ENCODE results near the gene EFNA2.

The EFNA2 gene

DNA sequence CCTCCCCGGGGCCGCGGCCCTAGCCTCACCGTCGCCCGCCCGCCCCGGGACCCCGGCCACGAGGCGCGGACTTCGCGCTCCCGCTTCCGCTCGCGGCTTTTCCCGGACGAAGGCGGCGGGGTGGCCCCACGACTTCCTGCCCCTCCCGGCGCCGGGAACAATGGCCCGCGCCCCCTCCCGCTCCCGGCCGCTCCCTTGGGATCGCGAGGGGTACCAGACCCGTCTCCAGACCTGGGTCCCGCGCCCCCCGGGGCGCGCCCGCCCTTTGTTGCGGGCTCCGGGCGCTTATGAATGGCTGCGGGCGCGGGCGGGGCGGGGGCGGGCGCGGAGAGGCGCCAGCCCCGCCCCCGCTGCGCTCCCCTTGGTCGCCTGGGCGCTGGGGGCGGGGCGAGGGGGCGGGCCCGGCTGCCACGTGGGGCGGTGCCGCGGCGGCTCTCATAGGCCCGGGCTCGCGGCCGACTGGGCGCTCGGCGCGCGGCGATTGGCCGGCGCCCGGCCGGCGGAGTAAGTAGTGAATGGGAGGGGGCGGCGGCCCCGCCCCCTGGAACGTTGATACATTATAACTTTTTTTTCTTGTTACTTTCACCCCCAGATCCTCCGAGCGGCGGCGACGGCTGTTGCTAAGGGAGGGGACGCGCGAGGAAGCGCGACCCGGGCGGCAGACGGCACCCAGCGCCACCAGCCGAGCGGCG, 36.2 kb upstream of the EFNA2 start:
- peak; percentile 94 to 95 for DNase-seq (ENCODE audit: low read depth in 2 of 2)

DNA sequence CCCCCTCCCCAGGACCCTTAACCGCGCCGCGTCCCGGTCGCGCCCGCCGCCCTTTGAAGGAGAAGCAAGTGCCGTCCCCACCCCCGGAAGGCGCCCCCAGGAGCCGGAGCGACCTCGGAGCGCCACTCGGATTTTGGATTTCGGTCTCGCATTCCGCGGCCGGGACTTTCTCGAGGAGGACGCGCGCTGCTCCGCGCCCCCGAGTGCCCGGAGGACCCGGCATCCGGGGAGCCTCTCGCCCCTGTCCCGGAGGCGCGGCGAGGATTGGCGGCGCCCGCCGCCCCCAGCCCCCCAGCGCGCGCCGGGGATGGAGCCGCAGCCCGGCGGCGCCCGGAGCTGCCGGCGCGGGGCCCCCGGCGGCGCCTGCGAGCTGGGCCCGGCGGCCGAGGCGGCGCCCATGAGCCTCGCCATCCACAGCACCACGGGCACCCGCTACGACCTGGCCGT, 35.7 kb upstream of the EFNA2 start:
- no peak for DNase-seq (ENCODE audit: low read depth in 2 of 2)

- no peak for DNase-seq (ENCODE audit: low read depth in 2 of 2)
These were observed 35.0 kb upstream of the EFNA2 start for GRCh38 chr19:1250437-1251260.

- no peak for DNase-seq (ENCODE audit: low read depth in 2 of 2)
These were observed 34.1 kb upstream of the EFNA2 start for GRCh38 chr19:1251330-1252220.

DNA sequence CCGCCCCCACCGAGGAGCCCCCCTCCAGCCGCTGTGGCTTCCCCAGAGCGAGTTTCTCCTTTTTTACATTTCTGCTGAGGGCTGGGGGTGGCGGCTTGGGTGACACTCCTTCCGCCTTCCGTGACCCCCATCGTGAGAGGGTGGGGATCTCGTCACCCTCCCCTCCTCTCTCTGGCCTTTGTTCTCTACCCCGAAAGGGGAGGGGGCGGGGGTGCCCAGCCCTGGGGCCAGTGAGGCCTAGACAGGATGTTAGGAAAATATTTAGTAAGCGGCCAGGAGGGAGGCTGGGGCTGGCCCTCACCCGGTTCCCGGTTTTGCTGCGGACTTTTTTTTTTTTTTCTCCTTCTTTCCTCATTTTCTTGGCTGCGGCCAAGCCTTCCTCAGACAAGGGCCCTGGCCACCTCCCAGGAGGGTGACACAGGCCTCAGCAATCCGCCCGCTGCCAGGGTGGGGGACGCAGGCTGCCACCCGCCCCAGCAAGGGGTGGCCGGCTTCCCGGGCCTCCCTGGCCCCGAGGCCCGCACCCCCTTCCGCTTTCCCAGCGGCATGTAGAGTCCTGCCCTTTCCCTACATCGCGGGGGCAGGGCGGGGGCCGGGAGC, 33.4 kb upstream of the EFNA2 start:
- DNase-seq (ENCODE audit: low read depth in 2 of 2) = peak; percentile 75 to 78

DNA sequence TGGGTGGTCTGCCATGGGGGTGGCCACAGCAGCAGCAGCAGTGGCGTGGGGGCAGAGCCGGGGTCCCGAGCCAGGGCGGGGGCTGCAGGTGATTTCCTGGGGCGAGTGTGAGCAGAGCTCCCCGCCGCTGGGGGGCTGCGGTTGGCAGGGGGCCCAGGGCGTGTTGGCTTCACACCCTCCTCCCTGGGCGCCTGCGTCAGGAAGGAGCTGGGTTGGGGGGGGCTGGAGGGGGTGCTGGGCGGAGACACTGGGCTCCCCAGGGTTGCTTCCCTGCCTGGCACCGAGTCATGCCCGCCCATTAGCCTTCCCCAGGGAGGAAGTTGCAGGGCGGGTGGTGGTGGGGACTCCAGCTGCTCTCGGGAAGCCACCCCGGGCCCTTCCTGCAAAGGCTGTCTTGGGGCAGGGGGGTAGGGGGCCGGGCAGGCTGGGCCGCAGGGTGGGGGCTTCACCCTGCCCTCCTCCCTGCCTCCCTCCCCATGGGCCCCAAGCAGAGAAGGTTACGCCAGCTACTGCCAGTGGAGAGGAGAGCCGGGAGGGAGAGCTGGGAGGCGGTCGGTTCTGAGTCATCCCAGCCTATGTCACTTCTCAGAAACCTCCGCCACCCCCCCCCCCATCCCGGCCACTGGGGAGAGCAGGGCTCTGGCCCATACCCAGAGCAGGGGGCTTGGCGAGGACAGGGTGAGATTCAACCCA, 32.7 kb upstream of the EFNA2 start:
- DNase-seq (ENCODE audit: low read depth in 2 of 2) = peak; percentile 92 to 96

- peak in 1 of 2 experiments; percentile 44 for DNase-seq (ENCODE audit: low read depth in 2 of 2)
These were observed 32.1 kb upstream of the EFNA2 start for GRCh38 chr19:1253514-1254080.

- DNase-seq (ENCODE audit: low read depth in 2 of 2) = no peak
These were observed 31.6 kb upstream of the EFNA2 start for GRCh38 chr19:1254081-1254527.

- DNase-seq (ENCODE audit: low read depth in 2 of 2) = no peak
These were observed 31.0 kb upstream of the EFNA2 start for GRCh38 chr19:1254530-1255185.

DNA sequence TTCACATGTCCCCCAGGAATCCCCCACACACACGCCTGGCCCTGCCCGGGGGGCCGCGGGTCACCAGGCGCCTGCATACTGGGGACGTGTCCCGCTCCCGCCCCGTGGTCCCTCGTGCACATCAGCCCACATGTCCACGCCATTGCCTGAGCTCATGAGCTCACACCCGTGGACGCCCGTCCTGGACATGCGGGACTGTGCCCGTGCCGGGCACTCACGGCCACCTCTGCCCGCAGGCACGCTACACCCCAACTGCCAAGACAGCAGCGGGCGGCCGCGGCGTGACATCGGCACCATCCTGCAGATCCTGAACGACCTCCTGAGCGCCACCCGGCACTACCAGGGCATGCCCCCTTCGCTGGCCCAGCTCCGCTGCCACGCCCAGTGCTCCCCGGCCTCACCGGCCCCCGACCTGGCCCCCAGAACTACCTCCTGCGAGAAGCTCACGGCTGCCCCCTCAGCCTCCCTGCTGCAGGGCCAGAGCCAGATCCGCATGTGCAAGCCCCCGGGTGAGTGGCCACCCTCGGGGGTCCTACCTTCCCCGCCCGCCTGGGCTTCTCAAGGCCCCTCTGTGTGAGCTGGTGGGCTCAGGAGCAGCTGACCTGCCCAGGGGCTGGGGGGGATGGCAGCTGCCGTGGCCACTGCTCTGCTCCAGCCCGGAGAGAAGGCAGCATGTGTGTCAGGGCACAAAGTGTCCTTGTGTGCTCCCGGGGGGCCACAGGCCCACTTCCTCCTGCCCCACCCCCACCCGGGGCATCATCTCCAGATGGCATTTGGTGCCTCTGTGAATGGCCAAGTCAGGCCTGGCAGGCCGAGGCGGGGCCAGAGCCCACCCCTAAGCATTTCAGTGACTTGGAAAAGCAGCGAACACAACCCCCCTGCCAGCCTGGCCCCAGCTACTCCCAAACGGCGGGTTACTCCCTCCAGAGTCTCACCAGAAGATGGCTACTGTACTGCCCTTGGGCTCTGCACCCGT, 30.2 kb upstream of the EFNA2 start:
- DNase-seq (ENCODE audit: low read depth in 2 of 2) = no peak

- no peak for DNase-seq (ENCODE audit: low read depth in 2 of 2)
These were observed 28.8 kb upstream of the EFNA2 start for GRCh38 chr19:1256646-1257474.

- DNase-seq (ENCODE audit: low read depth in 2 of 2) = no peak
These were observed 28.1 kb upstream of the EFNA2 start for GRCh38 chr19:1257475-1258162.

- DNase-seq (ENCODE audit: low read depth in 2 of 2) = no peak
These were observed 27.5 kb upstream of the EFNA2 start for GRCh38 chr19:1258163-1258492.

GRCh38 chr19:1258707-1259205, 26.9 kb upstream of the EFNA2 start:
- no peak for DNase-seq (ENCODE audit: low read depth in 2 of 2)

DNA sequence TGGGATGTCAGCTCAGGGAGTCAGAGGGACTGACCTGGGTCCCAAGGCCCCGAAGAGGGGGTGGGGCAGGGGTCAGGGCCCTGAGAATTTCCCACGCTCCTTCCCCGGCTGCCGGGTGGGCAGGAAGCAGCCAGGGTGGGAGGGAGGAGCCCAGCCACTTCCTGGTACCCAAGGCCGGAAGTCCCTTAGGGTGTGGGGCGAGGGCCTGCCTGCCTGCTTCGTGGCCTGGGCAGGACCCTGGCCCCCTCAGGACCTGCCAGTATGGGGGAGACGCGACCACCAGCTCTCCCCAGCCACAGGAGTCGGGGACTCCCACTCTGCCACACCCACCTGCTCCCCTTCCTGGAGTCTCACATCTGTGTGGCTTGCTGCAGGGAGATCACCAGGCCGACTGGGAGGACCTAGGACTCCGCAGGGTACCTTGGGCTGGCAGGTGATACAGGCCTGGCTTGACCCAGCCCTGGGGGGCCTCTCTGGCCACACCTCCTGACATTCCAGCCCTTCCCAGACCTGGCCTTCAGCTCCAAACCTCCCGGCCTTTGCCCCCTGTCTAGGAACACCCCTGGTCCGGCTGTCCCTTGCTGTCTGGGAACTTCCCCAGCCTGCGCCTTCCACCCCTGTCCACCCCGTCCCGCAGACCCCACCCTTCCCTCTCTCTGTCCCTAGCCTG, 26.3 kb upstream of the EFNA2 start:
- no peak for DNase-seq (ENCODE audit: low read depth in 2 of 2)

DNA sequence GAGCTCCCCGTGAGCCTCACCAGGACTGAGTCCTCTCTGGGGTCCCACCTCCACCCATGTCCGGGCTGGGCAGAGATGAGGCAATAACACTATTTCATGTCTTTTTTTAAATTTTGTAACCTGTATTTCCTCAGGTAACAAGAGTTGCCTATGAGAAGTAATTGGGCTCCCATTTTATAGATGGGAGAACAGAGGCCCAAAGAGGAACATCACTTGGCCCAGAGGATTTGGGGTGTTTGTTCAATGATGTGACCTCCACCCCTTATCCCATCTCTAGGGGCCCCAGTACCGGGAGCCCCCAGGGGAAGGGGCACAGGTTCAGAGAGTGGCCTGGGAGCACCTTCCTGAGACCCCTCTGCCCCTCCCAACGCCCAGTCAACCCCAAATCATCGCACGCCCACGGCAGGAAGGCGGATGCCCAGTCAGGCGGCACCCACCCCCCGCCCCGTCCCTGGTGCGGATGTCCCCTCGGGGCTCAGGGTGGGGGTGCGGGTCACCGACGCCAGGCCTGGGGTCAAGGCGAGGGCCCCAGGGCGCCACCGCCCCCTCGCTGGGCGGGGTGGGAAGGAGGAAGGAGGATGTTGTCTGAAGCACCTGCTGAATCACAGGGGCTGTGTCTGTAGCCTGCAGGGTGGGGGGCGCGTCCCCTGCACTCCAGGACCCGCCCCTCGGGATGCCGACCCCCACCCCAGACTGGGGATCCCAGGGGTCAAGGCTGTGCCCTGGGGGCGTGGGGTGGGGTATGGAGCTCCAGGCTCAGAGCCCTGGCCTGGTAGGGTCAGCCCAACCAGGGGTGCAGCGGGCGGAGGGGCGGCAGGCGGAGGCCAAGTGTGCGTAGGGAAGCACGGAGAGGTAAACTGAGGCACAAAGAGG, 25.6 kb upstream of the EFNA2 start:
- no peak for DNase-seq (ENCODE audit: low read depth in 2 of 2)
